GM12892 (cell line): ENCODE results near the gene FANCE.

Source experiments
- POLR2A ChIP-seq: IDR thresholded peaks from 2 replicates; pipeline ENCODE4 v1.6.1; 2011; ENCODE audit warnings: low read depth, low read length, control low read depth
- POLR2AphosphoS5 ChIP-seq: IDR thresholded peaks from 2 replicates; pipeline ENCODE4 v1.6.1; 2011; ENCODE audit warnings: low read depth, low read length, control low read depth
- TAF1 ChIP-seq: IDR thresholded peaks from 2 replicates; pipeline ENCODE4 v1.6.1; 2011; ENCODE audit warnings: low read depth, mild to moderate bottlenecking, control low read depth, low read length, borderline replicate concordance

- no peak for TF ChIP-seq POLR2A
- no peak for TF ChIP-seq POLR2AphosphoS5
- no peak for TF ChIP-seq TAF1
Measured at GRCh38 chr6:35500782-35501181, 48.6 kb downstream of the FANCE start.
